T-helper 2 cell treated with Interferon-gamma antibody and Interleukin-4, amounts not matched to agents 5 μg/mL and 100 μg/mL, for 36 hours (primary cell): Measurements from ENCODE around the gene GRIPAP1.
"Not testable (repeated sequence)": the region's sequence is repeated elsewhere in the genome, so short reads cannot be mapped to it uniquely, and the experiment has no call there.

Experiments used
- DNase-seq: peaks from one replicate; pipeline ENCODE4 v3.0.0; 2021; ENCODE audit warnings: low spot score
- H3K27ac Mint-ChIP-seq: one replicate; pipeline ENCODE4 v1.8.0; 2021; ENCODE audit warnings: mild to moderate bottlenecking, mixed read lengths
- H3K27me3 Mint-ChIP-seq: one replicate; pipeline ENCODE4 v1.8.0; 2021; ENCODE audit warnings: low read depth, mixed read lengths
- H3K36me3 Mint-ChIP-seq: one replicate; pipeline ENCODE4 v1.8.0; 2021; ENCODE audit warnings: low read depth, mixed read lengths
- H3K4me1 Mint-ChIP-seq: one replicate; pipeline ENCODE4 v1.8.0; 2021; ENCODE audit warnings: low read depth, mixed read lengths
- H3K4me3 Mint-ChIP-seq: one replicate; pipeline ENCODE4 v1.8.0; 2022; ENCODE audit warnings: mild to moderate bottlenecking, moderate library complexity, mixed read lengths
- H3K9me3 Mint-ChIP-seq: one replicate; pipeline ENCODE4 v1.8.0; 2021; ENCODE audit warnings: mixed read lengths

GRIPAP1 gene

GRCh38 chrX:49003696-49004095 lies 1.6 kb upstream of the GRIPAP1 start:
- H3K9me3 Mint-ChIP-seq = no peaks in the 10 kb centered on the region
- H3K36me3 Mint-ChIP-seq = peaks cover 14% of the 10 kb centered on the region
- H3K4me1 Mint-ChIP-seq = peaks cover 13% of the 10 kb centered on the region
- H3K27ac Mint-ChIP-seq = peak overlapping the region; percentile 70
- DNase-seq = no peak
- peak overlapping the region; percentile 69 for H3K4me3 Mint-ChIP-seq
- no peaks in the 10 kb centered on the region for H3K27me3 Mint-ChIP-seq

- peak overlapping the region; percentile 100 for H3K4me3 Mint-ChIP-seq
- H3K9me3 Mint-ChIP-seq = no peaks in the 10 kb centered on the region
- H3K27me3 Mint-ChIP-seq = no peaks in the 10 kb centered on the region
- H3K36me3 Mint-ChIP-seq = peaks cover 35% of the 10 kb centered on the region
- peak overlapping the region; percentile 96 for H3K27ac Mint-ChIP-seq
- no peak for DNase-seq
- H3K4me1 Mint-ChIP-seq = peaks cover 24% of the 10 kb centered on the region
Observed at GRCh38 chrX:49001521-49002090, 458 bp downstream of the GRIPAP1 start.

GRCh38 chrX:49000636-49001035 lies 1.4 kb downstream of the GRIPAP1 start:
- Mint-ChIP-seq H3K36me3 (peaks cover 37% of the 10 kb centered on the region), H3K9me3 (no peaks in the 10 kb centered on the region), H3K27me3 (no peaks in the 10 kb centered on the region), H3K4me1 (peaks cover 24% of the 10 kb centered on the region), H3K4me3 (peak overlapping the region; percentile 100), H3K27ac (no peak overlapping the region)
- no peak for DNase-seq

GRCh38 chrX:48999030-48999429 lies 3.0 kb downstream of the GRIPAP1 start:
- H3K36me3 Mint-ChIP-seq = peaks cover 43% of the 10 kb centered on the region
- no peak for DNase-seq
- H3K27ac Mint-ChIP-seq = no peak overlapping the region
- peaks cover 24% of the 10 kb centered on the region for H3K4me1 Mint-ChIP-seq
- no peak overlapping the region for H3K4me3 Mint-ChIP-seq
- no peaks in the 10 kb centered on the region for H3K9me3 Mint-ChIP-seq
- no peaks in the 10 kb centered on the region for H3K27me3 Mint-ChIP-seq

GRCh38 chrX:48998391-48998790 lies 3.7 kb downstream of the GRIPAP1 start:
- no peaks in the 10 kb centered on the region for H3K27me3 Mint-ChIP-seq
- H3K9me3 Mint-ChIP-seq = no peaks in the 10 kb centered on the region
- no peak for DNase-seq
- H3K27ac Mint-ChIP-seq = no peak overlapping the region
- H3K4me1 Mint-ChIP-seq = peaks cover 21% of the 10 kb centered on the region
- H3K36me3 Mint-ChIP-seq = peaks cover 45% of the 10 kb centered on the region
- no peak overlapping the region for H3K4me3 Mint-ChIP-seq

- Mint-ChIP-seq H3K27ac (no peak overlapping the region), H3K36me3 (peaks cover 49% of the 10 kb centered on the region), H3K4me1 (peaks cover 21% of the 10 kb centered on the region), H3K27me3 (no peaks in the 10 kb centered on the region), H3K9me3 (no peaks in the 10 kb centered on the region), H3K4me3 (no peak overlapping the region)
- DNase-seq = no peak
Observed at GRCh38 chrX:48997865-48998264, 4.2 kb downstream of the GRIPAP1 start.

GRCh38 chrX:48997455-48997854 lies 4.6 kb downstream of the GRIPAP1 start:
- H3K27ac Mint-ChIP-seq = no peak overlapping the region
- no peaks in the 10 kb centered on the region for H3K9me3 Mint-ChIP-seq
- peaks cover 21% of the 10 kb centered on the region for H3K4me1 Mint-ChIP-seq
- H3K4me3 Mint-ChIP-seq = no peak overlapping the region
- H3K27me3 Mint-ChIP-seq = no peaks in the 10 kb centered on the region
- H3K36me3 Mint-ChIP-seq = peaks cover 51% of the 10 kb centered on the region
- no peak for DNase-seq

- H3K4me1 Mint-ChIP-seq = peaks cover 21% of the 10 kb centered on the region
- peaks cover 55% of the 10 kb centered on the region for H3K36me3 Mint-ChIP-seq
- DNase-seq = no peak
- no peak overlapping the region for H3K27ac Mint-ChIP-seq
- no peak overlapping the region for H3K4me3 Mint-ChIP-seq
- H3K27me3 Mint-ChIP-seq = no peaks in the 10 kb centered on the region
- no peaks in the 10 kb centered on the region for H3K9me3 Mint-ChIP-seq
Observed at GRCh38 chrX:48996969-48997368, 5.1 kb downstream of the GRIPAP1 start.

- no peak for DNase-seq
- no peak overlapping the region for H3K27ac Mint-ChIP-seq
- H3K4me3 Mint-ChIP-seq = no peak overlapping the region
- H3K27me3 Mint-ChIP-seq = no peaks in the 10 kb centered on the region
- peaks cover 2% of the 10 kb centered on the region for H3K4me1 Mint-ChIP-seq
- peaks cover 48% of the 10 kb centered on the region for H3K36me3 Mint-ChIP-seq
- no peaks in the 10 kb centered on the region for H3K9me3 Mint-ChIP-seq
Observed at GRCh38 chrX:48992341-48992740, 9.7 kb downstream of the GRIPAP1 start.

GRCh38 chrX:48989483-48989882 lies 12.6 kb downstream of the GRIPAP1 start:
- no peak overlapping the region for H3K27ac Mint-ChIP-seq
- H3K9me3 Mint-ChIP-seq = no peaks in the 10 kb centered on the region
- H3K36me3 Mint-ChIP-seq = peaks cover 41% of the 10 kb centered on the region
- H3K27me3 Mint-ChIP-seq = no peaks in the 10 kb centered on the region
- H3K4me3 Mint-ChIP-seq = no peak overlapping the region
- H3K4me1 Mint-ChIP-seq = no peaks in the 10 kb centered on the region
- no peak for DNase-seq

GRCh38 chrX:48983896-48984295 lies 18.2 kb downstream of the GRIPAP1 start:
- no peak overlapping the region for H3K4me3 Mint-ChIP-seq
- no peaks in the 10 kb centered on the region for H3K27me3 Mint-ChIP-seq
- H3K36me3 Mint-ChIP-seq = peaks cover 38% of the 10 kb centered on the region
- DNase-seq = no peak
- H3K9me3 Mint-ChIP-seq = no peaks in the 10 kb centered on the region
- H3K4me1 Mint-ChIP-seq = no peaks in the 10 kb centered on the region
- H3K27ac Mint-ChIP-seq = no peak overlapping the region

- H3K36me3 Mint-ChIP-seq = peaks cover 35% of the 10 kb centered on the region
- H3K4me1 Mint-ChIP-seq = no peaks in the 10 kb centered on the region
Observed at GRCh38 chrX:48983081-48983480, 19.0 kb downstream of the GRIPAP1 start.

GRCh38 chrX:48981178-48981577 lies 20.9 kb downstream of the GRIPAP1 start:
- no peak overlapping the region for H3K27ac Mint-ChIP-seq

More at GRCh38 chrX:48983081-48983480, 19.0 kb downstream of the GRIPAP1 start:
- no peak for DNase-seq
- Mint-ChIP-seq H3K27ac (no peak overlapping the region), H3K4me3 (no peak overlapping the region), H3K27me3 (no peaks in the 10 kb centered on the region), H3K9me3 (no peaks in the 10 kb centered on the region)

GRCh38 chrX:48980341-48980740 lies 21.7 kb downstream of the GRIPAP1 start:
- DNase-seq, H3K27me3 Mint-ChIP-seq, H3K27ac Mint-ChIP-seq: not testable (repeated sequence)

More at GRCh38 chrX:48981178-48981577, 20.9 kb downstream of the GRIPAP1 start:
- H3K36me3 Mint-ChIP-seq = peaks cover 37% of the 10 kb centered on the region
- no peak overlapping the region for H3K4me3 Mint-ChIP-seq
- H3K4me1 Mint-ChIP-seq = no peaks in the 10 kb centered on the region
- no peaks in the 10 kb centered on the region for H3K27me3 Mint-ChIP-seq
- no peaks in the 10 kb centered on the region for H3K9me3 Mint-ChIP-seq
- DNase-seq = no peak

GRCh38 chrX:48978226-48978625 lies 23.8 kb downstream of the GRIPAP1 start:
- Mint-ChIP-seq H3K4me3 (no peak overlapping the region), H3K36me3 (peaks cover 29% of the 10 kb centered on the region), H3K4me1 (no peaks in the 10 kb centered on the region), H3K27ac (no peak overlapping the region), H3K9me3 (no peaks in the 10 kb centered on the region), H3K27me3 (no peaks in the 10 kb centered on the region)
- DNase-seq = no peak

More at GRCh38 chrX:48980341-48980740, 21.7 kb downstream of the GRIPAP1 start:
- peaks cover 38% of the 10 kb centered on the region for H3K36me3 Mint-ChIP-seq
- H3K9me3 Mint-ChIP-seq, H3K4me1 Mint-ChIP-seq, H3K4me3 Mint-ChIP-seq: not testable (repeated sequence)
